Activated CD4-positive, alpha-beta T cell treated with anti-CD3 and anti-CD28 coated beads for 48 hours (primary cell): ENCODE data around the gene EHD1.

ENCODE experiments used
- DNase-seq: peaks from one replicate; pipeline ENCODE4 v3.0.0-alpha.2; 2020

Gene EHD1

DNA sequence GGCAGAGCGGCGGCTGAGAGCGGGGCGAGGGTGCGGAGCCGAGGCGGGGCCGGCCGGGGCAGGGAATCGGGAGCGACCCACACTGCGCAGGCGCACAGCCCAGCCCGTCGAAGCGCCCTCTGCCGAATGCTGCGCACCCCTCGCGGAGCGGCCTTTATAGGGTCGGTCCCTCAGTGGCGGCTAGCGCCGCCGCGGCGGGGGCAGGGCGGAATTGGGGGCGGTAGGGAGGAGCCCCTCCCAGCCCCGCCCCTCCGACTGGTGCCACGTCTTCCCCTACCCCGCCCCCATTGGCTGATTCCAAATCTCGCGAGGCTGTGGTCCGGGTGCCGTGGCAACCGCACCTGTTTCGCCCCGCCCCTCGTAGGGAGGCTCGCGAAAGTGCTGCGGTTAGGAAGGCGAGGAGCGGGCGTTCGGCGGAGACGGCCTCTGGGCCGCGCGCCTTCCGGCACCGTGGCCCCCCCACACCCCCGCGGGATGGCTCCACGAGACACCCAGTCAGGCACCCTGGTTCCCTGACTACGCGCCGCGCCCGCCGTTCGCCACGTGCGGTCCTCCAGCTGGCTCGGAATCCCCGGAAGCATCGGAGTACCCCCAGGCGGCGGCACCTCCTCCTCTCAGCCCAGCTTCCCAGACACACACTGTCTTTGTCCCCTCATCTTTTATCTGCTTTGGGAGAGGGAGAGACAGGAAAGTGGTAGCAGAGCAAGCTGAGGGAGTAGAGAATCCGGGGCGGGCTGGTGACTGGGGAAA lies at the start of gene EHD1:
TSS of gene EHD1 (minus strand) at position 128 of the 750 bp plus-strand sequence. CDS start 157 bp downstream, outside the sequence.
- DNase-seq = peak; percentile 100

- no peak for DNase-seq
Observed at GRCh38 chr11:64926689-64927088, 48.3 kb upstream of the EHD1 start.

DNA sequence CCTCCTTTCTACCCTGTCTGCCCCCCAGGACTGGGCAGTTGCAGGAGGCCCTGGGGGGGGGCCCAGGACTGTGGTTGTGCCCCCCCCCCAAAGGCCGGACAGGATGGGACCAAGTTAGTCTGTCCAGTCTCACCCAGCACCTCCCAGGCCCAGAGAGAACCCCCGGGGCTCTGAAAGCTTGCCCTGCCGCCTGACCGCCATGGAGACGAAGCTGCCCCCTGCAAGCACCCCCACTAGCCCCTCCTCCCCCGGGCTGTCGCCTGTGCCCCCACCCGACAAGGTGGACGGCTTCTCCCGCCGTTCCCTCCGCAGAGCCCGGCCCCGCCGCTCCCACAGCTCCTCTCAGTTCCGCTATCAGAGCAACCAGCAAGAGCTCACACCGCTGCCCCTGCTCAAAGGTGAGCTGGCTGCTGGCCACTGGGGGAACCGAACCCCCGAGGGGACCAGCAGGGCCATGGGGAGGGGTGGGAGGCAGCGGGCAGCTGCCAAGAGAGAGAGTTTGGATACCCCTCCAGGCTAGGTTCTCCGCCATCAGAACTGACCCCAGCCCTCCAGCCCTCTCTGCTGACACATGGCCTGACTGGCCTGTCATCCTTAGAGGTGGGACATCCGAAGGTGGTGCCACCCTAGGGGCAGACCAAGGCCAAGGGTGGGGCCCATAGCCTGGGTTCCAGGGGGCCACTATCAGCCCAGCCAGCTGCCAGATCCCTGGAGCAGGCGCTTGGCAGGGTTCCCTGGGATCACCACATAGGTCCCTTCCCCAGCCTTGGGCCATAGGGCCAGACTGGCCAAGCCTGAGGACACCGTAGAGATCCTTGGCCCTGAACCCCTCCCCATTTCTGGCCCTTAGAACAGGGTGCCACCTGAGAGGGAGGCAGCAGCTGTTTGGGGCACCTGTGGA lies 47.4 kb upstream of the EHD1 start:
- no peak for DNase-seq

DNA sequence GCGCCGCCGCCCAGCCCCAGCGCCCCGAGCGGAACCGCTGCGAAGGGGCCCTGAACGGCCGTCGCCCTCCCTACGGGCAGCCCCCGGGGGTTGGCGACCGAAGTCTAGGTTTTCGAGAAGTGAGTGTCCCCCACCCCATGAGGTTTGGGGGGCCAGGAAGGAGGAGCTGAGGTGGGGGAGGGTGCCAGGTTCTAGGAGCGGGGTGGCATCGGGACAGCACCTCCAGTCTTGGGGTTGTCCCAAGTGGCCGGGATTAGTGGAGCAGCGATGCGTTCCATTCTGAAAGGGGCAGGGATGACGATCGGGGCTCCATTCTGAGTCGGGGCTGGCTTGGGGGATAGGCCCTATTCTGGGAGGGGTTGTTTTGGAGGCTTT lies 46.5 kb upstream of the EHD1 start:
- peak; percentile 18 for DNase-seq

- DNase-seq = peak; percentile 90
Observed at GRCh38 chr11:64923944-64924909, 45.8 kb upstream of the EHD1 start, which contains the start of gene PPP2R5B. Gene PPP2R5B, plus strand, starts transcription at chr11:64924689. Its CDS starts 1,046 bp downstream, at chr11:64925735.

DNA sequence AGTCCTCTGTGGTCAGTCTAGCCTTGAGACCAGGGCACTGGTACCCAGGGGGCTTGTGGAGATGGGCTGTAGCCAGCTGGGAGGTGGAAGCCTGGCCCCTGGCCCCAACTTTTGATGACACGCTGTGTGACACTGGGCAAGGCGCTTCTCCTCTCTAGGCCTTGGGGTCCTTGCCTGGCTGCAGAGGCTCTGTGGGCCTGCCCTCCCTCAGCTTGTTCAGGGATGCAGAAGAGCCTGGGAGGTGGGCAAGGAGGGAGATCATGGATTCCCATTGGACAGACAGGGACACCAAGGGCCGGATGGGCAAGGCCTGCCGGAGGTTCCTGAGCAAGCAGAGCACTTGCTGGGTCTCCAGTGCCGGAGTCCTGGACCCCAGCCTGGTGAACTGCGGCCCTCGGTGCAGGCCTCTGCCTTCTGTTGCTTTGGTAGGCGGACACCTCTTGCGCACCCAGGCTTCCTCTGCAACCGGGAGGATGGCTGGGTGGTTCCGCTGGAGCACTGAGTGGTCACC lies 44.8 kb upstream of the EHD1 start:
- DNase-seq = no peak

GRCh38 chr11:64921384-64921783 lies 43.0 kb upstream of the EHD1 start:
- no peak for DNase-seq

DNA sequence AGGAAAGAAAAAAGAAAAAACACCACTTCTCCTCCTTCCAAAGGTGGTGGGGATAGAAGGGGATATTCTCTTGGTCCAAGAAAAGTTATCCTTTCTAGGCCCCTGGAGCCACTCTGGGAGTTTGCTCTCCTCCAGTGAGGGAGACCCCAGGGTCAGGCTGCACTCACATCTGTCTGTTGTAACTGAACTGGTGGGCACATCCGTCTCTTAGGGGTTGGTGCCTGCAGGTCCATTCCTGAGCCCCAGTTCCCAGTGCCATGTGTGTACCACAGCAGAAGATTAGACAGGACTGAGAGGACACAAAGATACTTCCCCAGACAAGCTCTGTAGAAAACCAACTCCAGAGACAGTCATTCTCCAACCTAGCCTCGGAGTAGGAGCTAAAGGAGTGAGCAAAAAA lies 41.7 kb upstream of the EHD1 start:
- DNase-seq = no peak

- DNase-seq = no peak
Observed at GRCh38 chr11:64919627-64920026, 41.2 kb upstream of the EHD1 start.

GRCh38 chr11:64918017-64918416 lies 39.6 kb upstream of the EHD1 start:
- no peak for DNase-seq

GRCh38 chr11:64917663-64917995 lies 39.2 kb upstream of the EHD1 start:
- no peak for DNase-seq

DNA sequence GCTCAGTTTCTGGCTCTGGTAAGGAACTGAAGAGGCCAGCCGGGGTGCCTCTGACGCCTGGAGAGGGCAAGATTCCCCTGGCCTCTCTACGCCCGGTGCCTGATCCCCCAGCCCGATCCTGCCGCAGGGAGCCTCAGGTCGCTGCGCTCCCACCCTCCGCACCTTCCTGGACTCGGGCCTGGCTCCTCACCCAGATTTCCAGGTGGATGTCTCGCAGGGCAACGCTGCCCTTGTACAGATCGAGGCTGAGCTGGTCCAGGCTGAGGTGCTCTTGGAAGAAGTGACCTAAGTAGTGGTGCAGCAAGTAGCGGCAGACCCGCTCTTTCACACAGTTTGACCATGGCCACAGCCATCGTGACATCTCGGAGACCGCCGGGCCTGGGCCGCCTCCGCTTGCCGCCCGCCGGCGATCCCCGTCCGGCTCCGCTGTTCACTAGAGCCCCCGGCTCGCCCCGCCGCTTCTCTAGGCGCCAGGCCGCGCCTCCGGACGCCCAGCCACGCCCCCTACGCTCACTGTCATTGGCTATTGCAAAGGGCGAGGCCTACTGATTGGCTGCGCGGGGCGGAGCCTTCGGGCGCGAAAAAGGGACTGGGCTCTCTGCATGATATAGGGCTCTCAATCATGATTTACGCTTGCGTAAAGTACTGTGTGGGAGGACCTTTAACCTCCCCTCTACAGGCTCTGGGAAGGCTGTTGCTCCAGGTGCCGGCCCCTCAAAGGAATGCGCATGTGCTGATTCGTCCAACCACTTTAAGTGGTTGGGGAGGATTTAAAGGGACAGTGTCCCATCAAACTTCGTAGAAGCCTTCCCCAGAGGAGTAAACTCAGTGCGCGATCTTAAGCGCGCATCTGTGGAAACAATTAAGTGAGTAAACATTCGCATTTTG lies 38.6 kb upstream of the EHD1 start, which contains the start of gene ATG2A:
TSS of gene ATG2A (minus strand) at position 435 of the 888 bp plus-strand sequence. CDS start at position 361, 74 bp downstream.
- peak; percentile 100 for DNase-seq

- peak; percentile 38 for DNase-seq
Observed at GRCh38 chr11:64916040-64916774, 37.8 kb upstream of the EHD1 start.

DNA sequence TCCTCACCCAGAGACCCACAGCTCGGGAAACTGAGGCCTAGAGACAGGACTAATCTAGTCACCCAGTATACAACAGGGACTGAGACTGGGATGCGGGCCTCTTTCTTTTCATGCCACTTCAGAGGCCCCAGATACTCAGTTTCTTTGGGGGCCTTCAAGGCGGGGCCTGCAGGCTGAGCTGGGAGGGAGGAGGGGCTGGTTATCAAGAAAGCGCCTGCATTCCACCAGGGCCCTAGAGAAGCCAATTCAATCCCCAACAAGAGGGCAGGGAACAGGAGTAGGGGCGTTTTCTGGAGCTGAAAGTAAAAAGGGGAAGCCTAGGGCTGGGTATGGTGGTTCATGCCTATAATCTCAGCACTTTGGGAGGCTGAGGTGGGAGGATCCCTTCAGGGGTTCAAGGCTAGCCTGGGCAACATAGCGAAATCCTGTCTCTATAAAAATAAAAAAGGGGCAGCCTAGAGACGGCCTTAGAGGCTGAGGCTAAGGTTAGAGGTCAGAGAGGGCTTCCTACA lies 37.0 kb upstream of the EHD1 start:
- DNase-seq = no peak

DNA sequence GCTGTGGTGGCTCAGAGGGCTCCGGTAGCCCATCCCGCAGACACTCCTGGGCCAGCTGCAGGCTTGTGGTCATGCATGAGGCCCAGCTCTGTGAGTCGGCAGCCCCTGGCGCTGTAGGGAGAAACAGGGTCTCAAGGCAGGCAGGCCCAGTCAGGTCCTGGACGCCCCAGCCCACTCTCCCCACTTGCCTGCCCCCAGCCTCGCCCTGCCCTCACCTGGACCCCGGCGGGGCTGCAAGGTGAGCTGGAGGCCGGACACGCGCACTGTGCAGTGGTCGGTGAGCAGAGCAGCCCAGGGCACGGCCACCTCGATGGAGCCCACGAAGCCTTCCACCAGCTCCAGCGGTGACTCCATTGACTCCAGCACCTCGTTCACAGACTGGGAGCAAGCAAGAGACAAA lies 35.7 kb upstream of the EHD1 start:
- no peak for DNase-seq

- no peak for DNase-seq
Observed at GRCh38 chr11:64913171-64913727, 34.8 kb upstream of the EHD1 start.

DNA sequence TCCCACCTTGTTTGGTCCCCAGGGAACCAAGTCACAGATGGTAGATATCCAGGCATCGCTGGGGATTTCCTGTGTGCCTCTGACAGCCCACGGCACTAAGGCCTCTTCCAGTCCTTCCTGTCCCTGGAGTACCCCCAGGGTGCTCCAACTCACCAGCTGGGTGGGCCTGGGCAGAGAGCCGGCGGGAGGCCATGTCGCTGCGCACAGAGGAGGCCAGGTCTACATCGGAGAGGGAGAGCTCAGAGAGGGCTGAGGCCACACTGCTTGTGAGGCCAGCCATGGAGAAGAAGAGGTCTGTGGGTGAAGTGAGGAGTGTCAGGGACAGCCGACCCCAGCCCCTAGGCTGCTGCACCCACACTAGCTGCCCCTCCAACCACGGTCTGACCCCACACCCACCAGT lies 33.3 kb upstream of the EHD1 start:
- DNase-seq = no peak

DNA sequence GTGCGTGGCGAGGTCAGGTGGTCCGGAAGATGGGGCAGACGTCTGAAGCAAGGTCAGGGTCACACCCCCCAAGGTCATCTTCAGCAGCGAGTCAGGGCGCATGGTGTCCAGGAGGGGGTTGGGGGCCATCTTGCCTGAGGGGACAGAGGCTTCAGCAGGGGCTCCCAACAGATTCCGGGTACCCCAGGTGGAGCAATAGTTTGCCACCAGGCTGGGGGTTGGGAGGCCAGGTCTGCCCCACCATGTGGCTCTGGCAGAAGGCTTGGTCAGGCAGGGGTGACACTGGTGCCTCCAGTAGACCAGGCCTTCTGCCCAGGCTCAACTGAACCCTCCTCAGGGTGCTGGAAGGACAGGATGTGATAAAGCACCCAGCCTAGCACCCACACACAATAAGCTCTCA lies 32.7 kb upstream of the EHD1 start:
- DNase-seq = no peak

- DNase-seq = no peak
Observed at GRCh38 chr11:64910451-64911093, 32.2 kb upstream of the EHD1 start.
